GM12878 (cell line): ENCODE data around the gene AGTRAP. TPM values are rescaled to one million over a fixed set of nuclear protein-coding genes. Genes with fewer than 3 reads are reported as not detected.

Experiments
- ATAC-seq: fragments of 200-7000 bp; cut with Tn5 transposase; 3 replicates; pipeline ENCODE4 v1.9.1; 2020; ENCODE audit warnings: mild to moderate bottlenecking, moderate library complexity
- BruUV-seq: library from RNA; stranded (reverse); fragments of 400-500 nt; replicated peaks from 2 replicates; lab custom pipeline; 2021; lab: Mats Ljungman, UMichigan
- CTCF ChIA-PET: fragments of 300-600 bp; sonication (Branson Sonifier 250); formaldehyde crosslinking; extraction: SDS; loops from one replicate; lab custom pipeline; 2021; ENCODE audit warnings: inconsistent platforms; lab: Yijun Ruan, JAX
- POLR2A ChIA-PET: fragments of 350-600 bp; formaldehyde crosslinking; extraction: SDS; loops from one replicate; lab custom pipeline; 2021; ENCODE audit warnings: inconsistent platforms; lab: Charles Lee
- RAD21 ChIA-PET: fragments of 300-600 bp; sonication (Branson Sonifier 250); formaldehyde crosslinking; loops from one replicate; lab custom pipeline; 2023; ENCODE audit warnings: antibody characterized with exemption; ENCODE audit not compliant: unreplicated experiment; lab: Charles Lee
- SMC1A ChIA-PET: fragments of 300-600 bp; sonication (Branson Sonifier 250); formaldehyde crosslinking; loops from one replicate; lab custom pipeline; 2023; ENCODE audit not compliant: unreplicated experiment, uncharacterized antibody; lab: Charles Lee
- DNase-seq: peaks from one replicate; pipeline ENCODE4 v3.0.0-alpha.2; 2011; ENCODE audit warnings: low read depth, low spot score
- FAIRE-seq: peaks from 3 replicates; lab custom pipeline; 2011; peaks lifted over from hg19 to GRCh38; lab: Jason Lieb, UNC
- H2AFZ ChIP-seq: 2 replicates; pipeline ENCODE4 v1.6.0; 2011; ENCODE audit warnings: low read depth, low read length, control low read depth; ENCODE audit not compliant: control insufficient read depth
- H3K27ac ChIP-seq: 2 replicates; pipeline ENCODE4 v1.5.1; 2011; ENCODE audit warnings: control low read depth; ENCODE audit not compliant: control insufficient read depth, insufficient read depth
- H3K27me3 ChIP-seq, 2 experiments: replicated peaks in 1 of 2; 2 replicates each; pipeline versions ENCODE4 v1.6.0 to v1.6.1; 2011; ENCODE audit warnings: low read length in 1 of 2; ENCODE audit not compliant: control insufficient read depth in 2 of 2, insufficient read depth in 2 of 2
- H3K36me3 ChIP-seq, 2 experiments: 2 replicates each; pipeline ENCODE4 v1.5.1; 2011; ENCODE audit warnings: low read length in 1 of 2; ENCODE audit not compliant: control insufficient read depth in 2 of 2, insufficient read depth in 2 of 2
- H3K4me1 ChIP-seq: 2 replicates; pipeline ENCODE4 v1.6.1; 2011; ENCODE audit warnings: mild to moderate bottlenecking, low read length, moderate library complexity, mixed read lengths; ENCODE audit not compliant: control insufficient read depth, insufficient read depth
- H3K4me2 ChIP-seq: 2 replicates; pipeline ENCODE4 v1.6.0; 2011; ENCODE audit warnings: control low read depth; ENCODE audit not compliant: control insufficient read depth, insufficient read depth
- H3K4me3 ChIP-seq: fragments of 200-600 bp; sonication (generic); 2 replicates; pipeline ENCODE4 v1.5.1; 2016
- H3K79me2 ChIP-seq: 2 replicates; pipeline ENCODE4 v1.6.0; 2011; ENCODE audit warnings: low read length; ENCODE audit not compliant: control insufficient read depth, insufficient read depth
- H3K9ac ChIP-seq: 2 replicates; pipeline ENCODE4 v1.8.0; 2011; ENCODE audit warnings: low read length, control low read depth, mixed read lengths; ENCODE audit not compliant: control insufficient read depth, insufficient read depth
- H3K9me3 ChIP-seq: replicated peaks from 3 replicates; pipeline ENCODE4 v1.5.1; 2011; ENCODE audit warnings: mild to moderate bottlenecking, low read length; ENCODE audit not compliant: control insufficient read depth, insufficient read depth
- H4K20me1 ChIP-seq: 2 replicates; pipeline ENCODE4 v1.6.0; 2011; ENCODE audit not compliant: control insufficient read depth, insufficient read depth
- BACH1 ChIP-seq: fragments of 450-650 bp; IDR thresholded peaks from 2 replicates; pipeline ENCODE4 v1.6.1; 2017; ENCODE audit warnings: mild to moderate bottlenecking, borderline replicate concordance
- CREB1 ChIP-seq: IDR thresholded peaks from 2 replicates; pipeline ENCODE4 v1.6.1; 2012; ENCODE audit warnings: low read depth, mild to moderate bottlenecking, inconsistent platforms
- ESRRA ChIP-seq: IDR thresholded peaks from 2 replicates; pipeline ENCODE4 v1.6.1; 2012; ENCODE audit warnings: mild to moderate bottlenecking, low read length, improper control_type of control experiment
- HCFC1 ChIP-seq: fragments of 150-350 bp; IDR thresholded peaks from 2 replicates; pipeline ENCODE4 v1.6.1; 2014; ENCODE audit warnings: low read length
- MEF2B ChIP-seq: fragments of 450-650 bp; IDR thresholded peaks from 2 replicates; pipeline ENCODE4 v1.6.1; 2018; ENCODE audit warnings: mild to moderate bottlenecking, moderate library complexity; ENCODE audit not compliant: partially characterized antibody, poor library complexity, severe bottlenecking
- MTA2 ChIP-seq: fragments of 450-650 bp; IDR thresholded peaks from 2 replicates; pipeline ENCODE4 v1.6.1; 2016; ENCODE audit warnings: low read depth, mild to moderate bottlenecking, moderate library complexity
- NFIC ChIP-seq: IDR thresholded peaks from 2 replicates; pipeline ENCODE4 v1.6.1; 2012; ENCODE audit warnings: low read depth, mild to moderate bottlenecking, inconsistent platforms, low read length, moderate library complexity
- PML ChIP-seq: IDR thresholded peaks from 2 replicates; pipeline ENCODE4 v1.6.1; 2012; ENCODE audit warnings: low read length, inconsistent platforms
- SIN3A ChIP-seq: IDR thresholded peaks from 2 replicates; pipeline ENCODE4 v1.6.1; 2012; ENCODE audit warnings: low read depth, low read length, improper control_type of control experiment
- WGBS: methylation state at CpG from one replicate; pipeline ENCODE4 v1.1.6; 2016; ENCODE audit warnings: low lambda C conversion rate; ENCODE audit not compliant: insufficient replicate concordance, insufficient coverage; ENCODE audit errors: missing lambda C conversion rate; 5-methylcytosine and 5-hydroxymethylcytosine counted together
- in situ Hi-C: fragments of 300-500 bp; cut with MboI; formaldehyde crosslinking; loops from 9 replicates; pipeline ENCODE4 v1.14.3; 2018; ENCODE audit warnings: mixed read lengths
- intact Hi-C: fragments of 100-400 bp; cut with micrococcal nuclease; formaldehyde crosslinking; loops from one replicate; pipeline ENCODE4 v1.14.2; 2022; ENCODE audit not compliant: unreplicated experiment
- polyA plus RNA-seq, 11 experiments: library from polyadenylated mRNA; depleted of rRNA in 4 of 11; unstranded in 6 of 11; stranded (reverse) in 5 of 11; fragments of >200 nt; fragmentation: Nextera tagmentation in 4 of 11; fragmentation: Illumina TruSeq in 1 of 11; extraction: Ambion mirVana in 4 of 11; extraction: Trizol in 1 of 11; gene quantifications; 1 replicate in 1 of 11; 2 replicates in 10 of 11; pipeline versions ENCODE4 v1.2.1 to v1.2.3, GENCODE V29; 2011 to 2016; ENCODE audit warnings: inconsistent platforms in 2 of 11, missing spikeins in 2 of 11, low read depth in 1 of 11
- total RNA-seq, 4 experiments: library from RNA; depleted of rRNA in 3 of 4; stranded (reverse); fragments of >200 nt in 3 of 4; fragmentation: Illumina TruSeq in 1 of 4; extraction: Trizol in 1 of 4; gene quantifications; 2 replicates each; pipeline versions ENCODE4 v1.2.1 to v1.2.3, GENCODE V29; 2013 to 2021

The AGTRAP gene
- total and polyA plus RNA-seq, 10 of the 15 experiments (the other 5 are each of a cell fraction or from before 2014, with no cell fraction given): 3.0 to 17.4 (median 10.2) TPM

GRCh38 chr1:11789126-11790067 is 53.5 kb downstream of the AGTRAP start (continued):
- TF ChIP-seq BACH1 (no peak), SIN3A (no peak), MTA2 (no peak), ESRRA (no peak)

- 73% methylated on average over 19 of the region's 20 CpGs for WGBS
- H4K20me1 ChIP-seq: no peaks in the 10 kb centered on the region
- H3K36me3 ChIP-seq: no peaks in the 10 kb centered on the region; a peak in 2 of 4 replicates
- no peaks in the 10 kb centered on the region for H3K27me3 ChIP-seq
- no peaks in the 10 kb centered on the region for H3K79me2 ChIP-seq
- no TSS peak for BruUV-seq
- SMC1A ChIA-PET: no interaction called here
- DNase-seq (no peak), FAIRE-seq (no peak), ATAC-seq (no peak)
- in situ Hi-C loops: no loop called here
- RAD21 ChIA-PET: no interaction called here
- no peaks in the 10 kb centered on the region for H3K9me3 ChIP-seq
- CTCF ChIA-PET: no interaction called here
- no peak overlapping the region for H3K9ac ChIP-seq
- intact Hi-C loops: no loop called here
- no peak overlapping the region for H2AFZ ChIP-seq
- no peak overlapping the region for H3K27ac ChIP-seq
- H3K4me1 ChIP-seq: no peaks in the 10 kb centered on the region
- POLR2A ChIA-PET: interaction anchor here (1.2 kb wide), 1 partner anchor 13 kb away, joined by 4 read pairs; no protein-coding TSS in a partner anchor
- TF ChIP-seq PML (no peak), MEF2B (no peak), CREB1 (no peak), NFIC (no peak), HCFC1 (no peak)
- H3K4me3 ChIP-seq: no peak overlapping the region
- H3K4me2 ChIP-seq: no peak overlapping the region
These were observed 54.4 kb downstream of the AGTRAP start for GRCh38 chr1:11790101-11790879.
